ENCODE measurements around the gene TBRG4. TPM values are rescaled to one million over a fixed set of nuclear protein-coding genes. Genes with fewer than 3 reads are reported as not detected.

Gene TBRG4
- total RNA-seq, 2 donors from 2014 or later = 91.0 to 147 TPM

- no peak overlapping the region for H3K4me3 ChIP-seq
- H3K27ac ChIP-seq = no peak overlapping the region
- no peak for DNase-seq
- intact Hi-C loops (cut with DNase I) = no loop called here
- H3K27me3 ChIP-seq = no peaks in the 10 kb centered on the region
- no peaks in the 10 kb centered on the region for H3K36me3 ChIP-seq
- H3K9ac ChIP-seq (ENCODE audit: low read depth in 2 of 2, low read length in 2 of 2) = no peak overlapping the region
- H3K4me1 ChIP-seq = no peaks in the 10 kb centered on the region
- no peaks in the 10 kb centered on the region for H3K9me3 ChIP-seq
- TF ChIP-seq CTCF (IDR thresholded peaks at IDR 0.05) = no peak
Observed at GRCh38 chr7:45148653-45148973, 37.1 kb upstream of the TBRG4 start.

- no peak overlapping the region for H3K27ac ChIP-seq
- no peaks in the 10 kb centered on the region for H3K9me3 ChIP-seq
- H3K4me1 ChIP-seq = no peaks in the 10 kb centered on the region
- H3K36me3 ChIP-seq = no peaks in the 10 kb centered on the region
- no peak for DNase-seq
- no peak overlapping the region for H3K4me3 ChIP-seq
- intact Hi-C loops (cut with DNase I) = no loop called here
- H3K27me3 ChIP-seq = no peaks in the 10 kb centered on the region
- no peak for TF ChIP-seq CTCF (IDR thresholded peaks at IDR 0.05)
- no peak overlapping the region for H3K9ac ChIP-seq (ENCODE audit: low read depth in 2 of 2, low read length in 2 of 2)
Observed at GRCh38 chr7:45147858-45148652, 36.6 kb upstream of the TBRG4 start.

GRCh38 chr7:45146531-45147379, 35.3 kb upstream of the TBRG4 start:
- H3K4me1 ChIP-seq = no peaks in the 10 kb centered on the region
- H3K9ac ChIP-seq (ENCODE audit: low read depth in 2 of 2, low read length in 2 of 2) = no peak overlapping the region
- H3K27me3 ChIP-seq = no peaks in the 10 kb centered on the region
- intact Hi-C loops (cut with DNase I) = no loop called here
- H3K27ac ChIP-seq = no peak overlapping the region
- H3K4me3 ChIP-seq = no peak overlapping the region
- no peak for DNase-seq
- no peaks in the 10 kb centered on the region for H3K36me3 ChIP-seq
- no peaks in the 10 kb centered on the region for H3K9me3 ChIP-seq
- no peak for TF ChIP-seq CTCF (IDR thresholded peaks at IDR 0.05)

- H3K9me3 ChIP-seq = no peaks in the 10 kb centered on the region
- intact Hi-C loops (cut with DNase I) = no loop called here
- no peak for DNase-seq
- H3K27ac ChIP-seq = no peak overlapping the region
- no peaks in the 10 kb centered on the region for H3K27me3 ChIP-seq
- H3K4me3 ChIP-seq = no peak overlapping the region
- TF ChIP-seq CTCF (IDR thresholded peaks at IDR 0.05) = no peak
- no peaks in the 10 kb centered on the region for H3K36me3 ChIP-seq
- no peak overlapping the region for H3K9ac ChIP-seq (ENCODE audit: low read depth in 2 of 2, low read length in 2 of 2)
- H3K4me1 ChIP-seq = no peaks in the 10 kb centered on the region
Observed at GRCh38 chr7:45145881-45146280, 34.4 kb upstream of the TBRG4 start.

GRCh38 chr7:45143616-45144015, 32.1 kb upstream of the TBRG4 start:
- no peaks in the 10 kb centered on the region for H3K36me3 ChIP-seq
- no peak for TF ChIP-seq CTCF (IDR thresholded peaks at IDR 0.05)
- intact Hi-C loops (cut with DNase I) = no loop called here
- no peak overlapping the region for H3K4me3 ChIP-seq
- no peaks in the 10 kb centered on the region for H3K4me1 ChIP-seq
- H3K27me3 ChIP-seq = no peaks in the 10 kb centered on the region
- no peak overlapping the region for H3K27ac ChIP-seq
- H3K9ac ChIP-seq (ENCODE audit: low read depth in 2 of 2, low read length in 2 of 2) = no peak overlapping the region
- DNase-seq = no peak
- no peaks in the 10 kb centered on the region for H3K9me3 ChIP-seq

Data from colonic mucosa (tissue), 4 donors.